GM19324 (cell line): ENCODE results near the gene UNC13C.

ENCODE experiments used
- ATAC-seq: cut with Tn5 transposase; IDR thresholded peaks from one replicate; pipeline ENCODE4 v1.9.1; 2021; ENCODE audit warnings: mild to moderate bottlenecking, moderate library complexity; ENCODE audit not compliant: unreplicated experiment, low FRiP score

UNC13C gene

GRCh38 chr15:54282228-54282836 lies 304.1 kb downstream of the UNC13C start:
- ATAC-seq: no peak

GRCh38 chr15:54288049-54288448 lies 309.8 kb downstream of the UNC13C start:
- ATAC-seq: no peak

- ATAC-seq: no peak
Measured at GRCh38 chr15:54289590-54290136, 311.4 kb downstream of the UNC13C start.

- no peak for ATAC-seq
Measured at GRCh38 chr15:54298396-54298795, 320.2 kb downstream of the UNC13C start.

GRCh38 chr15:54304321-54304720 lies 326.1 kb downstream of the UNC13C start:
- ATAC-seq: no peak

GRCh38 chr15:54305138-54305537 lies 326.9 kb downstream of the UNC13C start:
- ATAC-seq: no peak

- ATAC-seq: no peak
Measured at GRCh38 chr15:54307252-54307902, 329.1 kb downstream of the UNC13C start.

- ATAC-seq: no peak
Measured at GRCh38 chr15:54307926-54308325, 329.7 kb downstream of the UNC13C start.

GRCh38 chr15:54312528-54312927 lies 334.3 kb downstream of the UNC13C start:
- ATAC-seq: no peak

GRCh38 chr15:54321426-54321825 lies 343.2 kb downstream of the UNC13C start:
- no peak for ATAC-seq

GRCh38 chr15:54322341-54322740 lies 344.1 kb downstream of the UNC13C start:
- no peak for ATAC-seq

GRCh38 chr15:54345301-54345700 lies 367.1 kb downstream of the UNC13C start:
- ATAC-seq: no peak

GRCh38 chr15:54345827-54346226 lies 367.6 kb downstream of the UNC13C start:
- no peak for ATAC-seq

- ATAC-seq: no peak
Measured at GRCh38 chr15:54347082-54347827, 369.0 kb downstream of the UNC13C start.

- no peak for ATAC-seq
Measured at GRCh38 chr15:54353726-54354125, 375.5 kb downstream of the UNC13C start.

GRCh38 chr15:54354341-54354740 lies 376.1 kb downstream of the UNC13C start:
- no peak for ATAC-seq

GRCh38 chr15:54364961-54365360 lies 386.7 kb downstream of the UNC13C start:
- ATAC-seq: no peak

GRCh38 chr15:54373332-54373731 lies 395.1 kb downstream of the UNC13C start:
- no peak for ATAC-seq

GRCh38 chr15:54374184-54374952 lies 396.1 kb downstream of the UNC13C start:
- no peak for ATAC-seq

GRCh38 chr15:54387799-54388198 lies 409.6 kb downstream of the UNC13C start:
- ATAC-seq: no peak

- ATAC-seq: no peak
Measured at GRCh38 chr15:54388746-54389145, 410.5 kb downstream of the UNC13C start.
